Lower lobe of right lung (tissue), 2 donors: ENCODE results near the gene ZNF521. TPM values are rescaled to one million over a fixed set of nuclear protein-coding genes. Genes with fewer than 3 reads are reported as not detected.

Experiments used
- ATAC-seq, 2 donors: fragments of 200-7000 bp; cut with Tn5 transposase; one replicate each; pipeline ENCODE4 v1.9.1; 2020 to 2022; ENCODE audit warnings: mild to moderate bottlenecking in 2 of 2, moderate library complexity in 2 of 2
- DNase-seq: peaks from one replicate; pipeline ENCODE4 v3.0.0-alpha.2; 2020
- H3K27ac ChIP-seq: fragments of 200-600 bp; one replicate; pipeline ENCODE4 v1.8.0; 2022
- H3K27me3 ChIP-seq: fragments of 200-600 bp; one replicate; pipeline ENCODE4 v1.8.0; 2022; ENCODE audit warnings: low read depth
- H3K36me3 ChIP-seq: fragments of 200-600 bp; one replicate; pipeline ENCODE4 v1.8.0; 2022; ENCODE audit warnings: mild to moderate bottlenecking
- H3K4me1 ChIP-seq: fragments of 200-600 bp; one replicate; pipeline ENCODE4 v1.8.0; 2022
- H3K4me3 ChIP-seq: fragments of 200-600 bp; one replicate; pipeline ENCODE4 v1.8.0; 2022; ENCODE audit warnings: mild to moderate bottlenecking
- H3K9me3 ChIP-seq: fragments of 200-600 bp; one replicate; pipeline ENCODE4 v1.8.0; 2022
- CTCF ChIP-seq: fragments of 200-600 bp; IDR thresholded peaks from one replicate; pipeline ENCODE4 v1.8.0; 2022; ENCODE audit warnings: antibody characterized with exemption, mild to moderate bottlenecking
- intact Hi-C: fragments of 100-400 bp; cut with DNase I; formaldehyde crosslinking; loops from one replicate; pipeline ENCODE4 v1.11.0; 2022
- total RNA-seq: library from RNA; stranded (reverse); fragmentation: NEBNext Ultra II Directional; extraction: Animal tissue kit (Norgen Biotek cat#: 25700); gene quantifications from one replicate; pipeline ENCODE4 v1.2.1, GENCODE V29; 2021
- donor health status: DM: no; HTN: yes; CAD: no; lungs with severe emphysema.

Gene ZNF521
- total RNA-seq, 1 donor from 2014 or later = 12.7 TPM

- TF ChIP-seq CTCF = no peak
- Histone ChIP-seq H3K4me3 (no peak overlapping the region), H3K27ac (no peak overlapping the region), H3K36me3 (no peaks in the 10 kb centered on the region), H3K27me3 (no peaks in the 10 kb centered on the region), H3K4me1 (peaks cover 5% of the 10 kb centered on the region), H3K9me3 (no peaks in the 10 kb centered on the region)
- no peak for DNase-seq
- ATAC-seq = peak in 1 of 2 donors; percentile 13
- intact Hi-C loops = no loop called here
Observed at GRCh38 chr18:25074925-25075324, 277.0 kb downstream of the ZNF521 start.

GRCh38 chr18:25072205-25072604 lies 279.8 kb downstream of the ZNF521 start:
- Histone ChIP-seq H3K9me3 (no peaks in the 10 kb centered on the region), H3K4me1 (peaks cover 5% of the 10 kb centered on the region), H3K27ac (no peak overlapping the region), H3K4me3 (no peak overlapping the region), H3K27me3 (no peaks in the 10 kb centered on the region), H3K36me3 (no peaks in the 10 kb centered on the region)
- no peak for TF ChIP-seq CTCF
- no peak for DNase-seq
- intact Hi-C loops = no loop called here
- no peak for ATAC-seq

- H3K4me3 ChIP-seq = no peak overlapping the region
- TF ChIP-seq CTCF = no peak
- no peaks in the 10 kb centered on the region for H3K4me1 ChIP-seq
- no peaks in the 10 kb centered on the region for H3K27me3 ChIP-seq
- H3K9me3 ChIP-seq = no peaks in the 10 kb centered on the region
- H3K27ac ChIP-seq = no peak overlapping the region
- no peaks in the 10 kb centered on the region for H3K36me3 ChIP-seq
- ATAC-seq = no peak
- intact Hi-C loops = no loop called here
- no peak for DNase-seq
Observed at GRCh38 chr18:25067275-25068025, 284.5 kb downstream of the ZNF521 start.

GRCh38 chr18:25066516-25066915 lies 285.4 kb downstream of the ZNF521 start:
- Histone ChIP-seq H3K27me3 (no peaks in the 10 kb centered on the region), H3K4me3 (no peak overlapping the region), H3K4me1 (no peaks in the 10 kb centered on the region), H3K36me3 (no peaks in the 10 kb centered on the region), H3K9me3 (no peaks in the 10 kb centered on the region), H3K27ac (no peak overlapping the region)
- no peak for DNase-seq
- TF ChIP-seq CTCF = no peak
- intact Hi-C loops = no loop called here
- ATAC-seq = no peak

- no peak overlapping the region for H3K27ac ChIP-seq
- no peaks in the 10 kb centered on the region for H3K27me3 ChIP-seq
- H3K4me1 ChIP-seq = no peaks in the 10 kb centered on the region
- ATAC-seq (no peak), DNase-seq (no peak)
- no peaks in the 10 kb centered on the region for H3K36me3 ChIP-seq
- intact Hi-C loops = no loop called here
- no peak for TF ChIP-seq CTCF
- H3K4me3 ChIP-seq = no peak overlapping the region
- H3K9me3 ChIP-seq = no peaks in the 10 kb centered on the region
Observed at GRCh38 chr18:25062720-25063119, 289.2 kb downstream of the ZNF521 start.
